Activated CD8-positive, alpha-beta memory T cell treated with anti-CD3 and anti-CD28 coated beads, Interleukin-2, amount 50 U/mL, for 24 hours (primary cell): Measurements from ENCODE around the gene KDSR.

ENCODE experiments used
- DNase-seq: peaks from one replicate; pipeline ENCODE4 v3.0.0-alpha.2; 2020; ENCODE audit errors: extremely low read depth

The KDSR gene

GRCh38 chr18:63306819-63307550 is 60.0 kb downstream of the KDSR start:
- no peak for DNase-seq

- DNase-seq, result no peak
These were observed 60.8 kb downstream of the KDSR start for GRCh38 chr18:63306249-63306648.

GRCh38 chr18:63303547-63303946 is 63.5 kb downstream of the KDSR start:
- DNase-seq, result no peak

- no peak for DNase-seq
These were observed 64.2 kb downstream of the KDSR start for GRCh38 chr18:63302636-63303405.

GRCh38 chr18:63302220-63302619 is 64.8 kb downstream of the KDSR start:
- DNase-seq, result no peak

GRCh38 chr18:63301434-63301833 is 65.6 kb downstream of the KDSR start:
- DNase-seq, result no peak

- no peak for DNase-seq
These were observed 66.9 kb downstream of the KDSR start for GRCh38 chr18:63299837-63300745.

GRCh38 chr18:63298400-63299365 is 68.3 kb downstream of the KDSR start:
- no peak for DNase-seq

- no peak for DNase-seq
These were observed 69.2 kb downstream of the KDSR start for GRCh38 chr18:63297687-63298399.

- DNase-seq, result no peak
These were observed 73.1 kb downstream of the KDSR start for GRCh38 chr18:63293935-63294334.

GRCh38 chr18:63292831-63293683 is 73.9 kb downstream of the KDSR start:
- no peak for DNase-seq

GRCh38 chr18:63291278-63291677 is 75.7 kb downstream of the KDSR start:
- no peak for DNase-seq

- DNase-seq, result no peak
These were observed 76.2 kb downstream of the KDSR start for GRCh38 chr18:63290821-63291200.

- no peak for DNase-seq
These were observed 76.7 kb downstream of the KDSR start for GRCh38 chr18:63290166-63290820.

GRCh38 chr18:63288311-63288710 is 78.7 kb downstream of the KDSR start:
- DNase-seq, result no peak

GRCh38 chr18:63287691-63288220 is 79.2 kb downstream of the KDSR start:
- DNase-seq, result no peak

- DNase-seq, result no peak
These were observed 80.1 kb downstream of the KDSR start for GRCh38 chr18:63286926-63287325.

GRCh38 chr18:63284827-63285733 is 81.9 kb downstream of the KDSR start:
- no peak for DNase-seq
